SK-N-SH (cell line): ENCODE data around the gene RASSF1. TPM values are rescaled to one million over a fixed set of nuclear protein-coding genes. Genes with fewer than 3 reads are reported as not detected.

Source experiments
- CTCF ChIA-PET: fragments of 300-600, 350-600 bp; formaldehyde crosslinking; extraction: SDS; loops from one replicate; lab custom pipeline; 2021; lab: Yijun Ruan, JAX
- POLR2A ChIA-PET: fragments of 350-600 bp; sonication (Branson Sonifier 250); formaldehyde crosslinking; extraction: SDS; loops from one replicate; lab custom pipeline; 2020; ENCODE audit warnings: antibody characterized with exemption, inconsistent platforms; lab: Yijun Ruan, JAX
- DNase-seq: peaks from one replicate; pipeline ENCODE4 v3.0.0; 2012
- H2AFZ ChIP-seq: fragments of 200-600 bp; sonication (generic); 2 replicates; pipeline ENCODE4 v1.8.1; 2016; ENCODE audit warnings: antibody characterized with exemption, mild to moderate bottlenecking, low read depth
- H3F3A ChIP-seq: fragments of 200-600 bp; sonication (generic); replicated peaks from 2 replicates; pipeline ENCODE3; 2016; ENCODE audit warnings: antibody characterized with exemption, mild to moderate bottlenecking; ENCODE audit not compliant: insufficient read depth
- H3K27ac ChIP-seq, 2 experiments: fragments of 200-500 bp in 1 of 2; fragments of 200-600 bp in 1 of 2; sonication (Bioruptor generic) in 1 of 2; sonication (generic), shearing (Covaris generic) in 1 of 2; 2 replicates each; pipeline versions ENCODE4 v1.5.1 to v1.6.1; 2014 to 2016; ENCODE audit warnings: low read depth in 2 of 2, inconsistent platforms in 1 of 2, low read length in 1 of 2, mild to moderate bottlenecking in 1 of 2, mixed read lengths in 1 of 2
- H3K27me3 ChIP-seq: fragments of 200-600 bp; sonication (generic), shearing (Covaris generic); 2 replicates; pipeline ENCODE4 v1.6.1; 2016; ENCODE audit warnings: mixed run types; ENCODE audit not compliant: insufficient read depth
- H3K36me3 ChIP-seq, 2 experiments: fragments of 200-500 bp in 1 of 2; fragments of 200-600 bp in 1 of 2; sonication (Bioruptor generic) in 1 of 2; sonication (generic) in 1 of 2; replicated peaks in 1 of 2; 2 replicates each; pipeline versions ENCODE3 to v1.5.1; 2014 to 2016; ENCODE audit warnings: low read length in 1 of 2, mild to moderate bottlenecking in 1 of 2; ENCODE audit not compliant: insufficient read depth in 2 of 2, control insufficient read depth in 1 of 2
- H3K4me1 ChIP-seq, 2 experiments: fragments of 200-500 bp in 1 of 2; fragments of 200-600 bp in 1 of 2; sonication (Bioruptor generic) in 1 of 2; sonication (generic), shearing (Covaris generic) in 1 of 2; 2 replicates each; pipeline versions ENCODE4 v1.5.1 to v1.6.1; 2014 to 2016; ENCODE audit warnings: low read depth in 1 of 2, low read length in 1 of 2, mixed run types in 1 of 2; ENCODE audit not compliant: insufficient read depth in 2 of 2, control insufficient read depth in 1 of 2
- H3K4me2 ChIP-seq: fragments of 200-600 bp; sonication (generic), shearing (Covaris generic); 2 replicates; pipeline ENCODE4 v1.6.1; 2017; ENCODE audit warnings: mixed run types
- H3K4me3 ChIP-seq, 2 experiments: fragments of 200-500 bp in 1 of 2; fragments of 200-600 bp in 1 of 2; sonication (Bioruptor generic) in 1 of 2; sonication (generic), shearing (Covaris generic) in 1 of 2; 2 replicates each; pipeline versions ENCODE4 v1.5.1 to v1.8.1; 2014 to 2016; ENCODE audit warnings: low read depth in 2 of 2, inconsistent platforms in 1 of 2, low read length in 1 of 2, mild to moderate bottlenecking in 1 of 2, mixed read lengths in 1 of 2, moderate library complexity in 1 of 2
- H3K79me2 ChIP-seq: fragments of 200-600 bp; sonication (generic); 2 replicates; pipeline ENCODE4 v1.8.1; 2017; ENCODE audit warnings: mild to moderate bottlenecking; ENCODE audit not compliant: insufficient read depth
- H3K9ac ChIP-seq: fragments of 200-600 bp; sonication (generic); 2 replicates; pipeline ENCODE4 v1.6.1; 2017; ENCODE audit warnings: mixed run types
- H3K9me2 ChIP-seq: fragments of 200-600 bp; sonication (generic); 2 replicates; pipeline ENCODE4 v1.6.1; 2017; ENCODE audit warnings: mixed run types
- H3K9me3 ChIP-seq: fragments of 200-600 bp; sonication (generic); 2 replicates; pipeline ENCODE4 v1.6.1; 2017; ENCODE audit warnings: mixed run types, mild to moderate bottlenecking, moderate library complexity
- H4K20me1 ChIP-seq: fragments of 200-600 bp; sonication (generic); 2 replicates; pipeline ENCODE4 v1.6.1; 2017; ENCODE audit warnings: mild to moderate bottlenecking, mixed run types; ENCODE audit not compliant: insufficient read depth
- CHD2 ChIP-seq: fragments of 150-350 bp; IDR thresholded peaks from 2 replicates; pipeline ENCODE4 v1.6.1; 2018; ENCODE audit warnings: low read length; ENCODE audit not compliant: partially characterized antibody
- ELF1 ChIP-seq: IDR thresholded peaks from 2 replicates; pipeline ENCODE4 v1.4.0; 2012
- EZH2phosphoT487 ChIP-seq: fragments of 200-600 bp; sonication (generic); IDR thresholded peaks from 2 replicates; pipeline ENCODE4 v1.6.1; 2017; ENCODE audit warnings: low read depth, mixed run types, mild to moderate bottlenecking, antibody characterized with exemption, moderate library complexity, borderline replicate concordance
- FOXM1 ChIP-seq: IDR thresholded peaks from 2 replicates; pipeline ENCODE4 v1.4.0; 2012; ENCODE audit warnings: low read depth, mild to moderate bottlenecking
- GABPA ChIP-seq: IDR thresholded peaks from 2 replicates; pipeline ENCODE4 v1.4.0; 2012; ENCODE audit warnings: low read depth, mild to moderate bottlenecking
- MEF2A ChIP-seq: IDR thresholded peaks from 2 replicates; pipeline ENCODE4 v1.4.0; 2012; ENCODE audit warnings: low read depth, borderline replicate concordance
- RCOR1 ChIP-seq: fragments of 150-350 bp; IDR thresholded peaks from 2 replicates; pipeline ENCODE4 v1.6.1; 2017; ENCODE audit warnings: antibody characterized with exemption, low read length
- RFX5 ChIP-seq: IDR thresholded peaks from 2 replicates; pipeline ENCODE4 v1.6.1; 2012; ENCODE audit warnings: mild to moderate bottlenecking, improper control_type of control experiment, low read length
- RXRA ChIP-seq: IDR thresholded peaks from 2 replicates; pipeline ENCODE4 v1.4.0; 2012; ENCODE audit warnings: low read depth, mild to moderate bottlenecking, borderline replicate concordance
- TCF12 ChIP-seq: IDR thresholded peaks from 2 replicates; pipeline ENCODE4 v1.4.0; 2012
- TEAD4 ChIP-seq: IDR thresholded peaks from 2 replicates; pipeline ENCODE4 v1.4.0; 2012; ENCODE audit warnings: mild to moderate bottlenecking, borderline replicate concordance; ENCODE audit not compliant: insufficient read depth
- YY1 ChIP-seq: IDR thresholded peaks from 2 replicates; pipeline ENCODE4 v1.4.0; 2012; ENCODE audit warnings: low read depth, mild to moderate bottlenecking
- WGBS: methylation state at CpG from one replicate; pipeline ENCODE4 v1.1.6; 2017; ENCODE audit warnings: low lambda C conversion rate; 5-methylcytosine and 5-hydroxymethylcytosine counted together
- polyA plus RNA-seq, 3 experiments: library from polyadenylated mRNA; depleted of rRNA; stranded (reverse); fragments of >200 nt; gene quantifications; 2 replicates each; pipeline ENCODE4 v1.2.3, GENCODE V29; 2012
- TF ChIP-seq, protein P1 (sequence below): IDR thresholded peaks from 2 replicates; pipeline ENCODE4 v1.4.0; 2012; ENCODE audit warnings: low read depth, borderline replicate concordance

Gene RASSF1
- polyA plus RNA-seq, 1 of the 3 experiments (the other 2 are of a cell fraction): 28.1 TPM

DNA sequence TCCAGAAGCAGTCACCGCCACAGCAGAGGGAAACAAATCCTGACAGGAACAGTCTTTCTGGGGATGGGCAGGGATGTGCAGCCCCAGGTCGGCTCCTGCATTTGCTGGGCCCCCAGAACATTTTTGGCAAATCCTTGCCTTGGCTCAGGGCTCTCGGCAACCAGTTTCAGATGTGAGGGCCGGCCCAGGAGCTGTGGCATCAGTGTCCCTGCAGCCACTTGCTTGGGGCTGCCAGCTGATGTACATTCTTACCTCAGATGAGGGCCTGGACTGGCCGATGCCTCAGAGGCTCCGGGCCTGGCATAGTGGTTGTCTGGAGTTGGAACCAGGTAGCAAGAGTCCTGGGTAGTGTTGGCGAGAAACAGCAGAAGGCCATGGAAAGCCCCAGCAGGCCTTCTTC, 14.2 kb upstream of the RASSF1 start:
- Histone ChIP-seq H3K4me3 (no peak overlapping the region), H3K9me2 (no peaks in the 10 kb centered on the region), H3K9me3 (no peaks in the 10 kb centered on the region), H3F3A (peaks cover 7% of the 10 kb centered on the region), H3K4me1 (peaks cover 16 to 64% of the 10 kb centered on the region in 2 experiments; a peak in 2 of 4 replicates), H3K27ac (no peak overlapping the region; a peak in 1 of 4 replicates), H3K27me3 (no peaks in the 10 kb centered on the region), H3K36me3 (peaks cover 21 to 45% of the 10 kb centered on the region in 2 experiments), H3K9ac (no peak overlapping the region), H3K79me2 (peaks cover 87% of the 10 kb centered on the region), H2AFZ (no peak overlapping the region), H3K4me2 (no peak overlapping the region), H4K20me1 (peaks cover 60% of the 10 kb centered on the region)
- CTCF ChIA-PET: interaction anchor here (0.6 to 6.4 kb wide), 13 partner anchors 14 to 260 kb away, joined by 3 to 57 read pairs (median 7); no protein-coding TSS in a partner anchor
- 90% methylated on average over 2 of the region's 7 CpGs for WGBS
- POLR2A ChIA-PET: interaction anchor here (1.8 to 4.6 kb wide), 2 partner anchors 26 to 72 kb away, joined by 5 to 13 read pairs; no protein-coding TSS in a partner anchor
- no peak for DNase-seq
- TF ChIP-seq YY1: no peak
- no peak for TF ChIP-seq TEAD4
- no peak for TF ChIP-seq RFX5
- TF ChIP-seq RXRA: no peak
- TF ChIP-seq MEF2A: no peak
- no peak for TF ChIP-seq FOXM1
- no peak for TF ChIP-seq TCF12
- TF ChIP-seq, protein P1, sequence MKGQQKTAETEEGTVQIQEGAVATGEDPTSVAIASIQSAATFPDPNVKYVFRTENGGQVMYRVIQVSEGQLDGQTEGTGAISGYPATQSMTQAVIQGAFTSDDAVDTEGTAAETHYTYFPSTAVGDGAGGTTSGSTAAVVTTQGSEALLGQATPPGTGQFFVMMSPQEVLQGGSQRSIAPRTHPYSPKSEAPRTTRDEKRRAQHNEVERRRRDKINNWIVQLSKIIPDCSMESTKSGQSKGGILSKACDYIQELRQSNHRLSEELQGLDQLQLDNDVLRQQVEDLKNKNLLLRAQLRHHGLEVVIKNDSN: no peak
- no peak for TF ChIP-seq CHD2
- no peak for TF ChIP-seq EZH2phosphoT487
- no peak for TF ChIP-seq GABPA
- TF ChIP-seq ELF1: no peak

DNA sequence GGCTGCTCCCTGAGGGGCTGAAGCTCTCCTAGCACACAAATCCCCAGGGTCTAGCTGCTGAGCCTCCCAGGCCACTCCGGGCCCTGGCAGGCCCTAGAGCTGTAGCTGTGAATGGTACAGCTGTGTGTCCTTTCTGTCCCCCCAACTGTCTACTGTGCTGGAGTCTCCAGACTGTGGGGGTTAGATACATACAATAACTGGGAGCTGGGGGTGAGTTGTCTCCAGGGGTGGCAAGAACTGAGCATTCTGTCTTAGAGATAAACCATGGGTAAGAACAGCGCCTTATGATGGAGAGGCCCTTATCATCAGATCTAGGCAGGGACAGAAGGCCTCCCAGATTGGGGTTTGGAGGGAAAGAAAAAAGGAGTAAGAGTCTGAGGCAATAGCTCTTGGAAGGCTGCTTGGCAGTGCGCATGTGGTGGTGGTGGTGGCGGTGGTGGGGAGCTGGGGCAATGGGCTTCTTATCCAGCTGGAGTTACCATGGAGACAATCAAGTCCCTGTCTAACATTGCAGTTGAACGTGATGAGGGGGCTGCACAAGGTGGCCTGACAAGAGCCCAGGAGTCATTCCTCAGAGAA, 13.6 kb upstream of the RASSF1 start:
- 75% methylated on average over 4 of the region's 5 CpGs for WGBS
- peaks cover 21 to 45% of the 10 kb centered on the region in 2 experiments for H3K36me3 ChIP-seq
- H3K27ac ChIP-seq: no peak overlapping the region; a peak in 1 of 4 replicates
- no peaks in the 10 kb centered on the region for H3K9me3 ChIP-seq
- H3K9me2 ChIP-seq: no peaks in the 10 kb centered on the region
- no peaks in the 10 kb centered on the region for H3K27me3 ChIP-seq
- peaks cover 60% of the 10 kb centered on the region for H4K20me1 ChIP-seq
- H3F3A ChIP-seq: peaks cover 7% of the 10 kb centered on the region
- no peak overlapping the region for H3K4me3 ChIP-seq
- DNase-seq: no peak
- H3K9ac ChIP-seq: no peak overlapping the region
- ChIA-PET POLR2A (interaction anchor here (0.6 to 4.6 kb wide), 7 partner anchors 27 to 213 kb away, joined by 3 to 13 read pairs (median 3); partner anchors contain the start of gene C3orf18), CTCF (interaction anchor here (0.9 to 6.4 kb wide), 13 partner anchors 14 to 261 kb away, joined by 3 to 57 read pairs (median 7); partner anchors contain the start of gene HYAL1)
- peaks cover 19 to 67% of the 10 kb centered on the region in 2 experiments; a peak in 2 of 4 replicates for H3K4me1 ChIP-seq
- no peak for TF ChIP-seq RCOR1
- H3K4me2 ChIP-seq: no peak overlapping the region
- no peak overlapping the region for H2AFZ ChIP-seq
- peaks cover 92% of the 10 kb centered on the region for H3K79me2 ChIP-seq
